Measurements from ENCODE around the gene PROC. TPM values are rescaled to one million over a fixed set of nuclear protein-coding genes. Genes with fewer than 3 reads are reported as not detected.

Gene PROC
- total and polyA plus RNA-seq, 9 of the 15 experiments (the other 6 are each of a cell fraction or from before 2014, with no cell fraction given) = not detected

DNA sequence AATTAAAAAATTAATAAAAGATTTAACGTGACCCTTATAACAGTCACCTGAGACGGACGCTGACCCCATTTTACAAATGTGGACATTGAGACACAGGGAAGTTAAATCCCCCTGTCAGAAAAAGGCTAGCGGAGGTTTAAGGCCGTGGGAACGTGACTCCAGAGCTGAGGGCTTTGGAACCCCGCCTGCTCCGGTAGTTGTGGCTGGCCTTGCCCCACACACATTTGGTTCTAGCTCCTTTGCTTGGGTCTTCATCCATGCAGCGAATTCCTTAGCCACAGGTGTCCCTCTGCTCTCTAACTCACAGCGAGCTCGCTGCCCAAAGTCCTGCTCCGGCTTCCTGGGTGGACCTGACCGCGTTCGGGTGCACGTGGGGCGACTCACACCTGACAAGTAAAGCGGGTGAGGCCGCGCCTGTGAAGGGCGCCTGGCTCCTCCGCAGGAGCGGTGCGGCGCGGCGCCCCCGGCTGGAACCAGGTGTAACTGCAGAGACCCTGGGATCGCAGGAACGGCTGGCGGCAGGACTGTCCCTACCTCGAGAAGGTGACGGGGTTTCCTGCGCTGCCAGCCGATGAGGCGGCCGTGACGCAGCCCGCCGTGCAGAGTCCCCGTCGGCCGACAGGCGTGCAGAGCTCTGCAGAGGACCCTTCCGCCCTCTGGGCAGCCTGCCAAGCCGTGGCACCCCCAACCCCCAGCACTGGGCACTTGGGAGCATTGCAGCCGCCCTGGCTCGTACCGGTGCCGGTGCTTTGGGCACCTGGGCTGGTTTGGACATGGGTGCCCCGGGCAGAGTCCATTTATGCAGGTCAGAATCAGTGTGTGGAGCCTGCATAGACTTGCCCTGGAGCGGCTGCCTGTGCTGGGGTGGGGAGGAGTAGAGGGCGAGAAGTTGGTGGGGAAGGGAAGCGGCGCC, 2.4 kb upstream of the PROC start (continued):
- TF ChIP-seq, protein P1, sequence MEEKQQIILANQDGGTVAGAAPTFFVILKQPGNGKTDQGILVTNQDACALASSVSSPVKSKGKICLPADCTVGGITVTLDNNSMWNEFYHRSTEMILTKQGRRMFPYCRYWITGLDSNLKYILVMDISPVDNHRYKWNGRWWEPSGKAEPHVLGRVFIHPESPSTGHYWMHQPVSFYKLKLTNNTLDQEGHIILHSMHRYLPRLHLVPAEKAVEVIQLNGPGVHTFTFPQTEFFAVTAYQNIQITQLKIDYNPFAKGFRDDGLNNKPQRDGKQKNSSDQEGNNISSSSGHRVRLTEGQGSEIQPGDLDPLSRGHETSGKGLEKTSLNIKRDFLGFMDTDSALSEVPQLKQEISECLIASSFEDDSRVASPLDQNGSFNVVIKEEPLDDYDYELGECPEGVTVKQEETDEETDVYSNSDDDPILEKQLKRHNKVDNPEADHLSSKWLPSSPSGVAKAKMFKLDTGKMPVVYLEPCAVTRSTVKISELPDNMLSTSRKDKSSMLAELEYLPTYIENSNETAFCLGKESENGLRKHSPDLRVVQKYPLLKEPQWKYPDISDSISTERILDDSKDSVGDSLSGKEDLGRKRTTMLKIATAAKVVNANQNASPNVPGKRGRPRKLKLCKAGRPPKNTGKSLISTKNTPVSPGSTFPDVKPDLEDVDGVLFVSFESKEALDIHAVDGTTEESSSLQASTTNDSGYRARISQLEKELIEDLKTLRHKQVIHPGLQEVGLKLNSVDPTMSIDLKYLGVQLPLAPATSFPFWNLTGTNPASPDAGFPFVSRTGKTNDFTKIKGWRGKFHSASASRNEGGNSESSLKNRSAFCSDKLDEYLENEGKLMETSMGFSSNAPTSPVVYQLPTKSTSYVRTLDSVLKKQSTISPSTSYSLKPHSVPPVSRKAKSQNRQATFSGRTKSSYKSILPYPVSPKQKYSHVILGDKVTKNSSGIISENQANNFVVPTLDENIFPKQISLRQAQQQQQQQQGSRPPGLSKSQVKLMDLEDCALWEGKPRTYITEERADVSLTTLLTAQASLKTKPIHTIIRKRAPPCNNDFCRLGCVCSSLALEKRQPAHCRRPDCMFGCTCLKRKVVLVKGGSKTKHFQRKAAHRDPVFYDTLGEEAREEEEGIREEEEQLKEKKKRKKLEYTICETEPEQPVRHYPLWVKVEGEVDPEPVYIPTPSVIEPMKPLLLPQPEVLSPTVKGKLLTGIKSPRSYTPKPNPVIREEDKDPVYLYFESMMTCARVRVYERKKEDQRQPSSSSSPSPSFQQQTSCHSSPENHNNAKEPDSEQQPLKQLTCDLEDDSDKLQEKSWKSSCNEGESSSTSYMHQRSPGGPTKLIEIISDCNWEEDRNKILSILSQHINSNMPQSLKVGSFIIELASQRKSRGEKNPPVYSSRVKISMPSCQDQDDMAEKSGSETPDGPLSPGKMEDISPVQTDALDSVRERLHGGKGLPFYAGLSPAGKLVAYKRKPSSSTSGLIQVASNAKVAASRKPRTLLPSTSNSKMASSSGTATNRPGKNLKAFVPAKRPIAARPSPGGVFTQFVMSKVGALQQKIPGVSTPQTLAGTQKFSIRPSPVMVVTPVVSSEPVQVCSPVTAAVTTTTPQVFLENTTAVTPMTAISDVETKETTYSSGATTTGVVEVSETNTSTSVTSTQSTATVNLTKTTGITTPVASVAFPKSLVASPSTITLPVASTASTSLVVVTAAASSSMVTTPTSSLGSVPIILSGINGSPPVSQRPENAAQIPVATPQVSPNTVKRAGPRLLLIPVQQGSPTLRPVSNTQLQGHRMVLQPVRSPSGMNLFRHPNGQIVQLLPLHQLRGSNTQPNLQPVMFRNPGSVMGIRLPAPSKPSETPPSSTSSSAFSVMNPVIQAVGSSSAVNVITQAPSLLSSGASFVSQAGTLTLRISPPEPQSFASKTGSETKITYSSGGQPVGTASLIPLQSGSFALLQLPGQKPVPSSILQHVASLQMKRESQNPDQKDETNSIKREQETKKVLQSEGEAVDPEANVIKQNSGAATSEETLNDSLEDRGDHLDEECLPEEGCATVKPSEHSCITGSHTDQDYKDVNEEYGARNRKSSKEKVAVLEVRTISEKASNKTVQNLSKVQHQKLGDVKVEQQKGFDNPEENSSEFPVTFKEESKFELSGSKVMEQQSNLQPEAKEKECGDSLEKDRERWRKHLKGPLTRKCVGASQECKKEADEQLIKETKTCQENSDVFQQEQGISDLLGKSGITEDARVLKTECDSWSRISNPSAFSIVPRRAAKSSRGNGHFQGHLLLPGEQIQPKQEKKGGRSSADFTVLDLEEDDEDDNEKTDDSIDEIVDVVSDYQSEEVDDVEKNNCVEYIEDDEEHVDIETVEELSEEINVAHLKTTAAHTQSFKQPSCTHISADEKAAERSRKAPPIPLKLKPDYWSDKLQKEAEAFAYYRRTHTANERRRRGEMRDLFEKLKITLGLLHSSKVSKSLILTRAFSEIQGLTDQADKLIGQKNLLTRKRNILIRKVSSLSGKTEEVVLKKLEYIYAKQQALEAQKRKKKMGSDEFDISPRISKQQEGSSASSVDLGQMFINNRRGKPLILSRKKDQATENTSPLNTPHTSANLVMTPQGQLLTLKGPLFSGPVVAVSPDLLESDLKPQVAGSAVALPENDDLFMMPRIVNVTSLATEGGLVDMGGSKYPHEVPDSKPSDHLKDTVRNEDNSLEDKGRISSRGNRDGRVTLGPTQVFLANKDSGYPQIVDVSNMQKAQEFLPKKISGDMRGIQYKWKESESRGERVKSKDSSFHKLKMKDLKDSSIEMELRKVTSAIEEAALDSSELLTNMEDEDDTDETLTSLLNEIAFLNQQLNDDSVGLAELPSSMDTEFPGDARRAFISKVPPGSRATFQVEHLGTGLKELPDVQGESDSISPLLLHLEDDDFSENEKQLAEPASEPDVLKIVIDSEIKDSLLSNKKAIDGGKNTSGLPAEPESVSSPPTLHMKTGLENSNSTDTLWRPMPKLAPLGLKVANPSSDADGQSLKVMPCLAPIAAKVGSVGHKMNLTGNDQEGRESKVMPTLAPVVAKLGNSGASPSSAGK (IDR thresholded peaks at IDR 0.05) = peak; percentile 93
- TF ChIP-seq HCFC1 (IDR thresholded peaks at IDR 0.05; ENCODE audit: low read depth, low read length) (no peak), ZNF444 (CRISPR knock-in tag; IDR thresholded peaks at IDR 0.05) (no peak), GABPA (tag; conservative IDR thresholded peaks at IDR 0.05; ENCODE audit: low read depth) (no peak), ZSCAN29 (IDR thresholded peaks at IDR 0.05) (peak; percentile 72; the same call in 1 of the 2 replicates), ZHX1 (conservative IDR thresholded peaks at IDR 0.05; ENCODE audit: low read length) (no peak), CBX5 (IDR thresholded peaks at IDR 0.05; ENCODE audit: borderline replicate concordance, low read depth) (no peak), CREM (IDR thresholded peaks at IDR 0.05; ENCODE audit: low read depth) (peak; percentile 47; the same call in 1 of the 2 replicates), SUPT5H (IDR thresholded peaks at IDR 0.05) (no peak), FOXA1 (IDR thresholded peaks at IDR 0.05; ENCODE audit: borderline replicate concordance) (no peak), CREB1 (IDR thresholded peaks at IDR 0.05) (no peak), CREB1 (CRISPR knock-in tag; IDR thresholded peaks at IDR 0.05) (peak; percentile 60; the same call in 1 of the 2 replicates)
